ENCODE measurements around the gene PDE8B. TPM values are rescaled to one million over a fixed set of nuclear protein-coding genes. Genes with fewer than 3 reads are reported as not detected.

The PDE8B gene, protein sequence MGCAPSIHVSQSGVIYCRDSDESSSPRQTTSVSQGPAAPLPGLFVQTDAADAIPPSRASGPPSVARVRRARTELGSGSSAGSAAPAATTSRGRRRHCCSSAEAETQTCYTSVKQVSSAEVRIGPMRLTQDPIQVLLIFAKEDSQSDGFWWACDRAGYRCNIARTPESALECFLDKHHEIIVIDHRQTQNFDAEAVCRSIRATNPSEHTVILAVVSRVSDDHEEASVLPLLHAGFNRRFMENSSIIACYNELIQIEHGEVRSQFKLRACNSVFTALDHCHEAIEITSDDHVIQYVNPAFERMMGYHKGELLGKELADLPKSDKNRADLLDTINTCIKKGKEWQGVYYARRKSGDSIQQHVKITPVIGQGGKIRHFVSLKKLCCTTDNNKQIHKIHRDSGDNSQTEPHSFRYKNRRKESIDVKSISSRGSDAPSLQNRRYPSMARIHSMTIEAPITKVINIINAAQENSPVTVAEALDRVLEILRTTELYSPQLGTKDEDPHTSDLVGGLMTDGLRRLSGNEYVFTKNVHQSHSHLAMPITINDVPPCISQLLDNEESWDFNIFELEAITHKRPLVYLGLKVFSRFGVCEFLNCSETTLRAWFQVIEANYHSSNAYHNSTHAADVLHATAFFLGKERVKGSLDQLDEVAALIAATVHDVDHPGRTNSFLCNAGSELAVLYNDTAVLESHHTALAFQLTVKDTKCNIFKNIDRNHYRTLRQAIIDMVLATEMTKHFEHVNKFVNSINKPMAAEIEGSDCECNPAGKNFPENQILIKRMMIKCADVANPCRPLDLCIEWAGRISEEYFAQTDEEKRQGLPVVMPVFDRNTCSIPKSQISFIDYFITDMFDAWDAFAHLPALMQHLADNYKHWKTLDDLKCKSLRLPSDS
- total RNA-seq = 0.62 TPM
- long read RNA-seq, partial matches to known transcripts = 1 of 1 reads
- long read RNA-seq, other reads (novel, unspliced or antisense) = 0 of 1 reads

DNA sequence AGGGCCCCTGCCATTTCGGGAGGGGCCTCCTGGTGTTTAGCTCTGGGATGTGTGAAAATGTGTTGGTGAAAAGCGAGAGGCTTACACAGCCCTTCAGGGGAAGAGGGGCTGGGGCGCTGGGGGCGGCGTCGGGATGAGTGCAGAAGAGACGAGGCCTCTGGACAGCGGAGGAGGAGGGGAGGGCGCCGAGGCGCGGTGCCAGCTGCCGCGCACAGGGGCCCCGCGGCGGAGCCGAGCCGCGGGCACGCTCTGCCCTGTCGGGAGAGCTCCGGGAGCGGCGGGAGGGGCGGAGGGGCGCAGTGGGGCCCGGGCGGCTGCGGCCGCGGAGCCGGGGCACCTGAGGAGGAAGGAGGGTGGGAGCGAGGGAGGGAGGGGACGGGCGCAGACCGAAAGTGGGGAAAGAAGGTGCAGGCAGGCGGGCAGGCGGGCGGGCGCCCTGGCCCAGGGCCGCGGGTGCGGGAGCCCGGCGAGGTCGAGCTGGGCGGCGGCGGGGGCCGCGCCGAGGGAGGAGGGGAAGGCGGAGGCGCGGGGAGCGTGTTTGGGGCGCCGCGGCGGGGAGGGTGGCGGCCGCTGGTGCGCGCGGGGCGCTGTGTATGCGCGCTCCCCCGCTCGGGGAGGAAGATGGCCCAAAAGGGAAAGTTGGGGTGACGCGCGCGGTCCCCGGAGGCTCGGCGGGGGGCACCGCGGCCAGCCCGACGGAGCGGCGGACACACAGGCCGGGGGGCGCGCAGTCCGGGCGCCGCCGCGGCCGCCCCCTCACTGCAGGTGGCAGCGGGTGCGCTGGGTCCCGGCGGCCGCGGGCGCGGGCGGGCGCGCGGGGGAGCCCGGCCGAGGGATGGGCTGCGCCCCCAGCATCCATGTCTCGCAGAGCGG lies at the start of gene PDE8B:
Gene PDE8B (plus strand): TSS at position 590 of the 873 bp plus-strand sequence. CDS start 246 bp downstream, at position 836.
- intact Hi-C loops (cut with DNase I) = no loop called here
- DNase-seq (peak; percentile 47), ATAC-seq (ENCODE audit: poor library complexity) (no peak)

DNA sequence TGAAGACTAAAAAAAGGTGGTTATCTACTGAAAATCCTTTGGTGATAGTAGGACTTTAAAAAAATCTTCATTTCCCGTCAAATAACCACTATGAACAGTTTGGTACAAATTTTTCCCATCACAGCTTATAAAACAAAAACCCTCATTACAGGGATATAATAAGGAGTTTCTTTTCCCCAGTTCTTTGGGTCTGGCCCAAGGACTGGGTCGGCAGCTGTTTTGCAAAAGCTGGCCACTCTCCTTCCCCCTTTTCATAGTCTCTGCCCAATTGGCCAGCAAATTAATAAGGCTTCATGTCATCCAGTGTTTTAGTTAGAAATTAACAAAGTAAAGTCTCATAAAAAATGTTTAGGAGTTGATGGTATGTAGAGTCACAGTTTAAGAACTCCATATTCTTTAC lies 47.0 kb upstream of the PDE8B start:
- intact Hi-C loops (cut with DNase I) = no loop called here
- ATAC-seq (ENCODE audit: poor library complexity) (no peak), DNase-seq (no peak)

DNA sequence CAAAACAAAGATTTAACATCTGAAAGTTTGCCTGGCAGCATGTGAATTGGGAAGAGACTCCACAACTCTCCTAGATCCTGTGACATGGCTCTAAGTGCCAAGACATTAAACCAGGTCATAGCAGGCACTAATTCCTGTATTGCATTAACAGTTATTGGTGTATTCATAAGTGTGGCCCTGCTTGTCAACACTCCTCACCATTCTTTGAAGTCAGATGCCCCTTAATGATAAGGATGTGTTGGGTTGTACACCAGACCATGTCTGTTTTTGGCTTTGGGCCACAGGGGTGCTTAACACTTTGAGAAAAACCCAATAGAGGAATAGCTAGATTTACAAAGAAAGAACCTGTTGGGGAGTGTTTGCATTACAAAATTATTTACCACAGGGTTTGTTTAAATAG lies 43.4 kb upstream of the PDE8B start:
- intact Hi-C loops (cut with DNase I) = no loop called here
- no peak for ATAC-seq (ENCODE audit: poor library complexity)
- DNase-seq = no peak

DNA sequence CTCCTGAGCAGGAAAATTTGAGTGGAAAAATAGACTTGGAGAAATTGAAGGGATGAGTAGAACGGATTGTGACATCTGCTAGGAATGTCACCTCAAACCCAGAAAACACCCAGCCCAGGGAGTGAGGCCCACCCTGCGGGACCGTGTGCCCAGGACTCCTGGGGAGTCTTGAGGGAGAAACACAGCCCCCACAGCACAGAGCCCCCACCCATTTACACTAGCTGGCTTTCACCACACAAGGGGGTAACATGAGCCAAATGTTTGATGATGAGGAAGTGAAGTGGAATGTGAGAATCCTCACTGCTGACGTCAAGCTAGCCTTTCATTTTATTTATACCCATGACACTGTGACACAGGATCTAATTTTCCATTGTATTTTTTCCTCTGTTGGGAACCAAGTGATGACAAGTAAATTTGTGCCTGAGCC lies 42.8 kb upstream of the PDE8B start:
- no peak for DNase-seq
- intact Hi-C loops (cut with DNase I) = no loop called here
- ATAC-seq (ENCODE audit: poor library complexity) = peak; percentile 28

DNA sequence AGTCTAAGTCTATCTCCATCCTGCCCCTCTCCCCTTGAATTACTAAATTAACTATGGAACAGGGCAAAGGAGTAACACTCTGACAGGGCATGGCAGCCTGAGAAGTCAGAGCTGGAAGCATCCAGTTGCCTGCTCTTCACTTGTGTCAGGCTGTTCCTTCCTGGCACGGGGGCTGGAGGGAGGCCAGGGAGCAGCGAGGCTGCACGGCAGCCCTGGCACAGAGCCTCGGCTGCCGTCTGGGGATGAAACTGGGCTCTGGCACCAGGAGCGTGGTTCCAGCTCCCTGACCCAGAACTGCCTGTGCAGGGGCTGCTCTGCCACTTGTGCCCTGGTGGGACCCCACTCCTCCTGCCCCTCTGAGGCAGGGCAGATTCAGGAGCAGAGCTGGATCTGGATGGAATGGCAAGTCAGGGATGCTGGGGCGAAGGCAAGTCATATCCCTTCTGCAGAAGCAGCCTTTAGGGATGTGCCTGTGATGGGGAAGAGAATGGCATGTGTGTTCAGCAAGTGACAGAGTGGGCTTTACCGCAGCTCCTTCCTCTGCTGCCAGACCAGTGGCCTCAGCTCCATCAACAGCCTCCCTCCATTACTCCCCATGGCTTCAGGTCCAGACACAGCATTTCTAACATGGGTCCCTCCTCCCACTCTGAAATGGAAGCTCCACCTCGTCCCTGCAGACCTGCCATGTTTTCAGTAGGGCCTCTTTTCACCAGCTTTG lies 42.2 kb upstream of the PDE8B start:
- intact Hi-C loops (cut with DNase I) = no loop called here
- peak; percentile 84 for DNase-seq
- ATAC-seq (ENCODE audit: poor library complexity) = peak; percentile 96

DNA sequence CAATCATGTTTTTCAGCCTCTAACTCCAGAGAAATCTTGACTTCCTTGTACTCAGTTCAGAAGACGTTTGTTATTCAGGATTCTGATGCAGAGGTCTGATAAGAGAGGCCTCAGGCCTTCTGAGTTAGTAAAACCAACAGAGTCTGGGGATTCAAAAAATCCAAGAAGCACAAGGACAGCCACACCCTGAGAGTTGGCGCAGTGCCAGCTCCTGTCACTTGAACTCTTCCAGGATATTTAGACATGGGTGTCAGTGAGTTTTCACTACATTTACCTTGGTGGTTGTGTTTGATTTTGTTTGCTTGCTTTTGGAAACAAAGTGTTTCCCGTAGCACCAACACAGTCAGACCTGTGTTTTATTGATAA lies 41.6 kb upstream of the PDE8B start:
- intact Hi-C loops (cut with DNase I) = no loop called here
- peak; percentile 45 for DNase-seq
- ATAC-seq (ENCODE audit: poor library complexity) = no peak

DNA sequence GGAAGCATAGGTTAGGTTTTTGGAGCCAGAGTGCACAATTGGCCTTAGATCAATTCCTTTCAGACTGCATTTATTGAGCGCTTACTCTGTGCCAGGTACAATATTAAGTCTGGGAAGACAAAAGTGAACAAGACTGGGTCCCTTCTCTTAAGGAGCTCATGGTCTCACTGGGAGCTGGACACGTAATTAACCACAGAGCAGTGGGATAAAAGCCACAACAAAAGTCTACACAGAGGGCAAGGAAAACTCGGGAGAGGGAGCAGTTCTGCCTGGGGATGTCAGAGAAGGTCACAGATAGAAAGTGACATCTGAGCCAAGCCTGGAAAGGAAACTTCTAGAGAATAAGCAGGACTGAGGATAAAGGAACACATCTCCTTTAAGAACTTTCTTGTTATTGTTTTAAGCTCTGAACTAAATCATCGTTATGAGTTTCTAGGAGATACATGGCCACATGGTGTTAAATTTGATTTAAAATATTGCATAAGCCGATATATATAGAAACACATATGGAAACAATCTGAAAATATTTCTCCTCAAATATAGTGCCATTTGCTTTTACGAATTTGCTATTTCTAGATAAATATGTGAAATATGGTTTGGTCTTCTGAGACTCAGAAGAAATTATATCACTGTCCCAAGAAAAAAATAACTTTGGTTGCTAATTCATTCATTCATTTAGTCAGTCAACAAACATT lies 40.1 kb upstream of the PDE8B start:
- intact Hi-C loops (cut with DNase I) = no loop called here
- no peak for ATAC-seq (ENCODE audit: poor library complexity)
- DNase-seq = no peak

DNA sequence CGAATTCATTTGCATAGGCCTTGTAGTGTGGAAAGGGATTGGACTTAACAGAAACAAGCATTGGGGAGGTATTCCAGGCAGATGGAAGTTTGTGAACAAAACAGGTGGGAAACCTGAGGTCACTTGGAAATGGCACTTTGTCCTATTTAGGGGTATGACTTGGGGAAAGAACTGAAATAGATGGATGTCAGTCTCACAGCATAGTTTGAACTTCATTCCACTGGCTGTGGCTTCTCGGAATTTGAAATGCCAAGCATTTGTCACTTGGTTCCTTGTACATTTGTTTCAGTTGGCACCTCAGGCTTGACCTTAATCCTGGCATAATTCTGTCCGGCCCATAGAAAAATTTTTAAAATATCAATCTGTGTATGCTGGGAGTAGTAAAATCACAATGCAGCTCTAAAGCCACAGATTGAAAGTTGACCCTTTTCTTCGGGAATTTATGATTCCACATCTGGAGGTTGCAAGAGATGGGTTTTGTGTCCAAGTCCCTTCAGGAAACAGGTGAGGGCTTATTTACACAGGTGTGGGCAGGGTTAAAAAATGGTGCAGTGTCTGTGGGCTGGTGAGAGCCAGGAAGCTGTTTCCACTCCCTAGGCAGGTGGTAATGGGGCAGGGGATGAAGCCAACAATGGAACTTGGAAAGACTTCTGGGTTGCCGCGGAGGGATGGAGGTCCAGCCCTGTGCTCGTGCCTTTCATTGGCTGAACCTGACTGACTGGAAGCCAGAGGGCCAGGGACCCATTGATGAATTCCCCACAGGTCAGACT lies 39.2 kb upstream of the PDE8B start:
- ATAC-seq (ENCODE audit: poor library complexity) (no peak), DNase-seq (no peak)
- intact Hi-C loops (cut with DNase I) = no loop called here

DNA sequence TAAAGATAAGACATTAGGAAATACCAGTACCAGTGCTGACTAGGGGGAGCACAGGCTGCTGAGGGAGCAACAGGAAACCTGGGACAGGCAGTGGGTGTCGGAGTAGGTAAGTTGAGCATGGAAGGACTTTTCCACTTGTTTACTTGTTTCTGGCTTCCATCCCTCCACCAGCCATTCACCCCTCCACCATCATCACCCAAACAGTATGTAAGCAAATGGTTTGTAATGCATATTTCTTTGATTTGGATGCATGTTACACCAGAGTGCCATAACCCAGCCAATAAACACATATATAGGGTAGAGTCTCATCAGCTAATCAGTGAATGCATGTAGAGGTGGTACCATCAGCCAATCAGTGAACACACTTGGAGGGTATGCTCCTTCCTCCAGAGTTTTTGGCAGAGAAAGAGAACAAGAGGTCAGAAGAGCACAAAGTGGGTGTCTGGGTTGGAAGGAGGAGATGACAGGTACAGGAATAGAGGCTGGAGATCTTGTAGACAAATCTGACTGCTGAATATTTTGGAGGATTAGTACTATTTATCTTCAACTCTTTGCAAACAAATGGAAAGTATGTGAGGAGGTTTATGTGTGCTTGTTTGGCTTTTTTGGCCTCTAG lies 37.7 kb upstream of the PDE8B start:
- ATAC-seq (ENCODE audit: poor library complexity) (no peak), DNase-seq (no peak)

DNA sequence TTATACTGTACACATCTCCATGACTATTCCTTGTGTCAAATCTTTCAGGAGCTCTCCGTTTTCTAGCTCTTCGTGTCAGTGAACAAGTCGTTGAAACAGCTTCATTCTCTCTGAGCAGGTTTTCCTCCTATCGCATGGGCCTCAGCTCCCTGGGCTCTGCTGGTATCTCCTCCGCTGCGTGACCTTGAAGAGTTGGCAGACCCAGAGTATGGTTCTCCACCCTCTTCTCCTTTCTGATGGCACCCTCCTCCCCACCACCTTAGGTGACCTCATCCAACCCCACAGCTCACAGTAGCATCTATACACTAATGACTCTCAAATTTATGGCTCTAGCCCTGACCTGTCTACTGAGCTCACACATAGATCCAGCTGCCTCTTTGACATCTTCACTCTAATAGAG lies 36.0 kb upstream of the PDE8B start:
- DNase-seq = no peak
- no peak for ATAC-seq (ENCODE audit: poor library complexity)
- intact Hi-C loops (cut with DNase I) = no loop called here

More for the DNA sequence above, 37.7 kb upstream of the PDE8B start:
- intact Hi-C loops (cut with DNase I) = no loop called here

DNA sequence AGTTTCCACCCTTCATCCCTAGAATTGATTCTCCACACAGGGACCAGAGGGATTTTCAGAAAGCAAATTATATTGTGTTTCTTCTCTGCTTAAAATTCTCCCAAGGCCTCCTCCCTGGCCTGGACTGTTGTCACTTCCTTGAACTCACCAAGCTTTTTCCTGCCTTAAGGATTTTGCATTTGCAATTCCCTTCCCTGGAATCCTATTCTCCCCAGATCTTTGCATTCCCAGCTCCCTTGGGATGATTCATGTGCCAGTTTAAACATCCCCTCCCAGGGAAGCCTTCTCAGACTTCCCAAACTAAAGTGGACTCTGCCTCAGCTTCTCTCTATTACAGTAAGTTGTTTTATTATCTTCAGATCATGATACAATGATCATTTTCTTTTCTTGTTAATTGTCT lies 35.2 kb upstream of the PDE8B start:
- intact Hi-C loops (cut with DNase I) = no loop called here
- ATAC-seq (ENCODE audit: poor library complexity) = no peak
- no peak for DNase-seq

DNA sequence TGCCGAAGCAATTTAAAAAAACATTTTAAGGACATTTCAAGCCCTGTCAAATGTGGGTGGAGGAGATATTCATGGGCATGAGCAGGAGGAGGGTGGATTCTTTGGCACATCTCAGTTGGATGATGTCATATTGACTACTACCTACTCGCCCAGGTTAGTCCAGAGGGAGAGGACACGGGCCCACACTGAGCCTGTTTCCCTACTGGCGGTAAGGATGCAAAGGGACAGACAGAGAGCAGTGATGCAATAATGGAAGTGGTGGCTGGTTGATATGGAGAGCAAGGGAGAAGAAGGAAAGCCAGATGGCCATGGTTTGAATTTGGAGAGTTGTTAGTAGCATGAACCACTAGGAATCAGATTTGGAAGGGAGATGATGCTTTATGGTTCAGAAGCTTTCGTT lies 34.1 kb upstream of the PDE8B start:
- intact Hi-C loops (cut with DNase I) = no loop called here
- DNase-seq (no peak), ATAC-seq (ENCODE audit: poor library complexity) (no peak)

DNA sequence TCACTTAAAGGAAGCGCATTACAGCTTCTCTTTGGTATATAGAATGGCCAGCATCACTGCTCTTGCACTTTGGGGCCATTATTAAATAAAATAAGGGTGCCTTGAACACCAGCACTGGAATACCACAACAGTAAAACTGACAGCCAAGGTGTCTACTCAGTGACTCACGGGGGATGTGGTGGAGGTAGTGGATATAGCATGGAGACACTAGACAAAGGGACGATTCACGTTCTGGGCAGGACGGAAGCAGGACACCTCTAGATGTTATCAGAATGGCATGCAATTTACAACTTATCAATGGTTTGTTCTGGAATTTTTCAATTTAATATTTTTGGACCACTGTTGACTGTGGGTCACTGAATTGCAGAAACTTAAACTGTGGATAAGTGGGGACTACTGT lies 32.9 kb upstream of the PDE8B start:
- DNase-seq = no peak
- intact Hi-C loops (cut with DNase I) = no loop called here
- ATAC-seq (ENCODE audit: poor library complexity) = no peak

DNA sequence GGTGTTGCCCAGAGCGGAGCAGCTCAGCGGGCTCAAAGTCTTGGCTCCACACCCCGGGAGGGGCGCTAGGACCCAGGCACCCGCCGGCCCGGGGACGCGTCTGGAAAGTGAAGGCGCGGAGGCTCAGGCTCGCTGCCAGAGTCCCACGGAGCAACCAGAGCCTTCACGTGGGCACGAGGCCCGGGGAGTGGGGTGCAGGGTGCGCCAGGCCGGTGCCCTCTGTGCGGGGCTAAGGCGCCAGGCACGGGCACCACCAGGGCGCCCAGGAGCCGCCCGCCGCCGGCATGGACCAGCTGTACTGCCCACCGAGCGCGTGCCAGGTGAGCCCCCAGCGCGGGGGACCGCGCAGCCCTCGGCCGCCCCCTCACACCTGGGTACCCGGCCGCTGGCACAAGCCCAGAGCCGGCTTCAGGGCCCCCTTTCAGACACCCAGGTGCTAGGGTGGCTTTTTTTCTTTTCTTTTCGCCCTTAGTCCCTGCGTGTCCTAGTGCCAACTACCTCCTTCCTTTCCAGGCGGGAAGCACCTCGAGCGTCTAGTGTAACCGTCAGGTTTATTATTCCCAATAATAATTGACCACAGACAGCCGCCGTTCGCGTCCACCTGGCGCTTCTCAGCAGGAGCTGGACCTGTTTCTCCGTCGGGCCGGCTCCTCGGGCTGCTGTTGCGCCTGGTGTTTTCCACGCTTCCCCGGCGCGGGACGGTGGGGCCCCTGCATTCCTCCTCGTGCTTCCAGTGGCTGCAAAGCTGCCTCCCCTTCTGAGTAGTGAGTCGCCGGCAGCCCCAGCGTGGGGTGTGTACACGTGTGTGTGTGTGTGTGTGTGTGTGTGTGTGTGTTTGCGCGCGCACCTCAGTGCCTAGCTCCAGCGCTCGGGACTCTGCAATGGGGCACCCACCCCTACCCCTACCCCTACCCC lies 30.1 kb upstream of the PDE8B start:
- ATAC-seq (ENCODE audit: poor library complexity) (no peak), DNase-seq (peak; percentile 51)
- intact Hi-C loops (cut with DNase I) = no loop called here

DNA sequence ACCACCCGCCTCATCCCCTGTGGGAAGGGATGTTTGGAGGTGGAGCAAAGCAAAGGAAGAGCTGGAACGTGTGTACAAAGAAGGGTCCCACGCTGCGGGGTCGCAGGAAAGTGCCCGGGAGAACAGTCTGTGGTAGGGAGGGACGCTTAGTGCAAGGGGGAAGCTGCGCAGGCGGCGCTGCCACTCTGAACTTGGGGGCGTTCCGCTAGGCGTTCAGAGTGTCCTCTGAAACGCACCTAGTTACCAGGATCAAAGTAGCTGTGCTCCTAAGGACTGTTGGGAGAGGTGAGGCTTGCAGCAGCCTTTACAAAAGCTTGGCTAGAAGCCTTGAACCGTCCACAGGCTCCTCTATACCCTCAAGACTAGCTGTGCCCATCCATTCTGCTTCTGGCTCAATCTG lies 29.3 kb upstream of the PDE8B start:
- intact Hi-C loops (cut with DNase I) = no loop called here
- no peak for ATAC-seq (ENCODE audit: poor library complexity)
- DNase-seq = no peak
